Thyroid gland (tissue), 4 donors: ENCODE results near the gene OTOGL. TPM values are rescaled to one million over a fixed set of nuclear protein-coding genes. Genes with fewer than 3 reads are reported as not detected.
"Not testable (repeated sequence)": the region's sequence is repeated elsewhere in the genome, so short reads cannot be mapped to it uniquely, and the experiment has no call there.

Experiments used
- DNase-seq, 2 donors: peaks; one replicate each; pipeline ENCODE4 v3.0.0-alpha.2; 2019
- H3K27ac ChIP-seq, 3 donors: fragments of 200-600 bp; sonication (generic); 1 replicate in 2 of 3; 2 replicates in 1 of 3; pipeline ENCODE4 v1.5.1; 2016 to 2019; ENCODE audit warnings: mild to moderate bottlenecking in 1 of 3, moderate library complexity in 1 of 3
- H3K27me3 ChIP-seq: fragments of 200-600 bp; sonication (generic); one replicate; pipeline ENCODE4 v1.5.1; 2019
- H3K36me3 ChIP-seq, 2 donors: fragments of 200-600 bp; sonication (generic); one replicate each; pipeline ENCODE4 v1.5.1; 2016 to 2019
- H3K4me1 ChIP-seq, 2 donors: fragments of 200-600 bp; sonication (generic); one replicate each; pipeline ENCODE4 v1.5.1; 2017 to 2019
- H3K4me3 ChIP-seq, 3 donors: fragments of 200-600 bp; sonication (generic); replicated peaks in 1 of 3; 1 replicate in 2 of 3; 2 replicates in 1 of 3; pipeline ENCODE4 v1.5.1; 2016; ENCODE audit warnings: mild to moderate bottlenecking in 1 of 3
- H3K9me3 ChIP-seq: fragments of 200-600 bp; sonication (generic); one replicate; pipeline ENCODE4 v1.5.1; 2017
- CTCF ChIP-seq, 6 experiments: fragments of 200-600 bp in 3 of 6; fragments of 450-650 bp in 3 of 6; sonication (generic) in 3 of 6; IDR thresholded peaks; one replicate each; pipeline ENCODE4 v1.5.1; 2016 to 2019; ENCODE audit warnings: antibody characterized with exemption in 6 of 6, mild to moderate bottlenecking in 2 of 6, inconsistent platforms in 1 of 6, moderate library complexity in 1 of 6
- POLR2A ChIP-seq, 2 donors: fragments of 450-650 bp; IDR thresholded peaks; one replicate each; pipeline ENCODE4 v1.6.1; 2017; ENCODE audit warnings: antibody characterized with exemption in 2 of 2, mild to moderate bottlenecking in 2 of 2, moderate library complexity in 1 of 2
- WGBS, 2 donors: methylation state at CpG; one replicate each; pipeline ENCODE4 v1.1.5; 2017; 5-methylcytosine and 5-hydroxymethylcytosine counted together
- intact Hi-C: fragments of 100-400 bp; cut with DNase I; formaldehyde crosslinking; loops from one replicate; pipeline ENCODE4 v1.15.1; 2023
- total RNA-seq, 4 donors: library from RNA; depleted of rRNA; stranded (reverse); fragments of >200 nt; gene quantifications; one replicate each; pipeline ENCODE4 v1.2.3, GENCODE V29; 2016

OTOGL gene
- total RNA-seq, 4 donors from 2014 or later: 0.11 to 0.13 TPM; not detected in 2

DNA sequence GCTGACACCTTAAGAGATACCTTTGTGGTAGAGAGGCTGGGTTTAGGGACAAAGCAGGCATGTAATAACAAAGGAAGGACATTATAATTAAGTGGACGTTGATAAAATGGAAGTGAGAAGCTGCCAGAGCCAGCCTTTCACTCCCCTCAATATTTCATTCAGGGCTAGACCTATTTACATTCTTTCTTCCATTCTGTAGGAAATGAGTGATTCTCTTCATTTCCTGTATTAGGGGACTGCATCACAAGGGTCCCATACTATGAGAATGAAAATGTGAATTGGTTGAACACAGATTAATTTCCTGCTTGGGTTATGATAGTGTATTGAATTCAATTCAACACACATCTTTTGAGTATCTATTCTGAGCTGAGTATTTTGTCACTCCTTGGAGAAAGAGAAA is 143.0 kb downstream of the OTOGL start:
- Histone ChIP-seq H3K4me3 (no peak overlapping the region), H3K9me3 (no peaks in the 10 kb centered on the region), H3K4me1 (no peaks in the 10 kb centered on the region), H3K27me3 (no peaks in the 10 kb centered on the region), H3K36me3 (no peaks in the 10 kb centered on the region), H3K27ac (no peak overlapping the region)
- no peak for DNase-seq
- 37% methylated on average over 1 of the region's 1 CpG for WGBS, 2 donors
- TF ChIP-seq POLR2A (IDR thresholded peaks at IDR 0.05): no peak
- TF ChIP-seq CTCF (IDR thresholded peaks at IDR 0.05): no peak
- intact Hi-C loops: no loop called here

- WGBS, 2 donors: 74 to 75% methylated on average over 11 to 17 of the region's 20 CpGs
Observed at GRCh38 chr12:80249581-80249980, 150.2 kb downstream of the OTOGL start.

DNA sequence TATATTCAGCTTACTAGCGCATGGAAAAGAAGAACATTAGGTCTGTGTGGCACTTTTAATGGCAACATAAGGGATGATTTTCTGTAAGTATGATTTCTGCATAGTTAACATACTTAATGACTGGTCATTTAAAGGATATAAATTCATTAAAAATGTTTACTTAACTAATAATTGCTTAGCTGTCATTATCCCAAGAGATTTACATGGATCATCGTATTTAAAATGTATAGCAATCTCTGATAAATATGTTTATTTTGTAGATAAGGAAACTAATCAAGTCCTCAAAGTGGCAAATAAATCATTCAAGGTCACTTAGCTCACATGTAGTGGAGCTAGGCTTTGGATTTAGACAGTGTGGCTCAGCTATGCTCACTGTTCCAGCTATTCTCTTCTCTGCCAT is 158.6 kb downstream of the OTOGL start:
- no peak for DNase-seq
- TF ChIP-seq POLR2A (IDR thresholded peaks at IDR 0.05): no peak
- TF ChIP-seq CTCF (IDR thresholded peaks at IDR 0.05): no peak
- no peaks in the 10 kb centered on the region for H3K9me3 ChIP-seq
- H3K27me3 ChIP-seq: no peaks in the 10 kb centered on the region
- H3K4me3 ChIP-seq: no peak overlapping the region
- 88% methylated on average over 2 of the region's 2 CpGs for WGBS, 2 donors
- no peaks in the 10 kb centered on the region for H3K36me3 ChIP-seq
- intact Hi-C loops: no loop called here
- no peaks in the 10 kb centered on the region for H3K4me1 ChIP-seq
- no peak overlapping the region for H3K27ac ChIP-seq

More at GRCh38 chr12:80249581-80249980, 150.2 kb downstream of the OTOGL start:
- H3K36me3 ChIP-seq, DNase-seq, H3K4me3 ChIP-seq, H3K4me1 ChIP-seq, H3K9me3 ChIP-seq, H3K27me3 ChIP-seq, H3K27ac ChIP-seq, intact Hi-C loops: not testable (repeated sequence)

DNA sequence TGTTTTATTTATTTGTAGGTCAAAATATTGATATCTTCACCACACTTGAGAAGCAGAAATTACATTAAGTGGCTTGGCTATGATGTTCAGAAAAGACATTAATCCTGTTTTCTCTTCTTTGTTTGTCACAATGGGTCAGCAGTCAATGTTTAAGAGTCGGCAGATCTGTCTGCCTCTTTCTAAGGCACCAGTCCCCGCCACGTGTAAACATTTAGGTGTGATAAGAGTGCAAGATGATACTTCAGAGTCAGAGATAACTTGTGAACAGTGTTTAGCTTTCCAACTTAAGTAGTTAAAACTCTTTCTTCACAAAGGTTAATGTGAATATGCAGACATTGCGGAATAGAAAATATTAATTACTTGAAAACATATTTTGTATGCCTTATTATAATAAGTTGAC is 160.9 kb downstream of the OTOGL start:
- 69 to 75% methylated on average over 4 of the region's 4 CpGs for WGBS, 2 donors
- H3K4me3 ChIP-seq: no peak overlapping the region
- DNase-seq: no peak
- H3K4me1 ChIP-seq: no peaks in the 10 kb centered on the region
- TF ChIP-seq POLR2A (IDR thresholded peaks at IDR 0.05): no peak
- TF ChIP-seq CTCF (IDR thresholded peaks at IDR 0.05): no peak
- intact Hi-C loops: loop anchor here (10.0 kb wide), 1 partner anchor 65 kb away; no protein-coding TSS in a partner anchor
- no peaks in the 10 kb centered on the region for H3K9me3 ChIP-seq
- no peak overlapping the region for H3K27ac ChIP-seq
- H3K36me3 ChIP-seq: no peaks in the 10 kb centered on the region
- no peaks in the 10 kb centered on the region for H3K27me3 ChIP-seq

- 87 to 88% methylated on average over 3 of the region's 3 CpGs for WGBS, 2 donors
- intact Hi-C loops: loop anchor here (10.0 kb wide), 1 partner anchor 67 kb away; no protein-coding TSS in a partner anchor
- no peaks in the 10 kb centered on the region for H3K36me3 ChIP-seq
- TF ChIP-seq CTCF (IDR thresholded peaks at IDR 0.05) (no peak), POLR2A (IDR thresholded peaks at IDR 0.05) (no peak)
- no peaks in the 10 kb centered on the region for H3K4me1 ChIP-seq
- no peak overlapping the region for H3K4me3 ChIP-seq
- H3K27ac ChIP-seq: no peak overlapping the region
- no peak for DNase-seq
- no peaks in the 10 kb centered on the region for H3K27me3 ChIP-seq
- H3K9me3 ChIP-seq: no peaks in the 10 kb centered on the region
Observed at GRCh38 chr12:80261403-80261802, 162.1 kb downstream of the OTOGL start.

DNA sequence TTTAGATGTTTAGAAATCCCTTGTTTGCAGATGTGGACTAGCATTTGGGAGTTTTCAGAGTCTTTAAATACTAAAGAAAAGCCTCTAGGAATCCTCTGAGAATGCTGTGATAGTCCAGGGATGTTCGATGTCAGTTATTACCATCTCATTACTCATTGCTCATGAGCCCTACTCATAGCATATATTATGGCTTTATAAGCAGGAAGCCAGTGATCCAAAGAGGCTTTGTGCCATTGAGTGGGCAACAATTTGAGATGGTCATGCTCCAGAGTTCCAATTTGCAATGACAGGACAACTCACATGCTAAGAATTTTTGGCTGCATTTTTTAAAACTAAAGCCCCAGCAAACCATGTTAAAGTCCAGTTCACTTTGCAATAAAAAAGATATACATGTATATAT is 163.0 kb downstream of the OTOGL start:
- H3K4me3 ChIP-seq: no peak overlapping the region
- 74 to 86% methylated on average over 1 of the region's 1 CpG for WGBS, 2 donors
- no peaks in the 10 kb centered on the region for H3K36me3 ChIP-seq
- DNase-seq: no peak
- H3K4me1 ChIP-seq: no peaks in the 10 kb centered on the region
- H3K27ac ChIP-seq: no peak overlapping the region
- intact Hi-C loops: loop anchor here (10.0 kb wide), 1 partner anchor 68 kb away; no protein-coding TSS in a partner anchor
- H3K9me3 ChIP-seq: no peaks in the 10 kb centered on the region
- no peaks in the 10 kb centered on the region for H3K27me3 ChIP-seq
- TF ChIP-seq CTCF (IDR thresholded peaks at IDR 0.05) (no peak), POLR2A (IDR thresholded peaks at IDR 0.05) (no peak)
